GM19099 (cell line): Measurements from ENCODE around the gene MTA3.

Experiments
- POLR2A ChIP-seq: IDR thresholded peaks from 3 replicates; pipeline ENCODE4 v1.6.1; 2011; ENCODE audit warnings: low read depth; ENCODE audit not compliant: insufficient read length; ENCODE audit errors: extremely low read depth

The MTA3 gene

DNA sequence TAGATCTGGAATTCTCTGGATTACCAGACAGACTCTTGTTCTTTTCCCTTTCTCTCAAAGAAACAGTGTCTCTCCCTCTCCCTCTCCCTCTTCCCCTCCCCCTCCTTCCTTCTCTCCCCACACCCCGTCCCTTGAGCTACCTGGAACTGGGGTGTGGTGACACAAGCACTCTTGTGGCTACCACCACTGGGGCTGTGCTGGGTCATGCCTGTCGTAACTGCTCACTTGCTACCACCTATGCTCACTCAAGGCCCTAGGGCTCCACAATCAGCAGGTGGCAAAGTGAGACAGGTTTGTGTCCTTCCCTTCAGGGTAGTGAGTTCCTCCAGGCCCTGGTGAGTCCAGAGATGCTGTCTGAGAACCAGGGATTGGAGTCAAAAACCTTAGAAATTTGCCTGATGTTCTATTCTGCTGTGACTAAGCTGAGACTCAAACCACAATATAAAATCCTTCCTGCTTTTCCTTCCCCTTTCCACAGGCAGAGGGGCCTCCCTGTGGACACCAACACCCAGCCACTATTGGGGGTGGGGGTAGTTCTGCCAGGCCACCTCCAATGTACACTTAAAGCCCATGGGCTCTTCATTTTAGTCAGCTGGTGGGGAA, 124.7 kb downstream of the MTA3 start:
- no peak for TF ChIP-seq POLR2A

DNA sequence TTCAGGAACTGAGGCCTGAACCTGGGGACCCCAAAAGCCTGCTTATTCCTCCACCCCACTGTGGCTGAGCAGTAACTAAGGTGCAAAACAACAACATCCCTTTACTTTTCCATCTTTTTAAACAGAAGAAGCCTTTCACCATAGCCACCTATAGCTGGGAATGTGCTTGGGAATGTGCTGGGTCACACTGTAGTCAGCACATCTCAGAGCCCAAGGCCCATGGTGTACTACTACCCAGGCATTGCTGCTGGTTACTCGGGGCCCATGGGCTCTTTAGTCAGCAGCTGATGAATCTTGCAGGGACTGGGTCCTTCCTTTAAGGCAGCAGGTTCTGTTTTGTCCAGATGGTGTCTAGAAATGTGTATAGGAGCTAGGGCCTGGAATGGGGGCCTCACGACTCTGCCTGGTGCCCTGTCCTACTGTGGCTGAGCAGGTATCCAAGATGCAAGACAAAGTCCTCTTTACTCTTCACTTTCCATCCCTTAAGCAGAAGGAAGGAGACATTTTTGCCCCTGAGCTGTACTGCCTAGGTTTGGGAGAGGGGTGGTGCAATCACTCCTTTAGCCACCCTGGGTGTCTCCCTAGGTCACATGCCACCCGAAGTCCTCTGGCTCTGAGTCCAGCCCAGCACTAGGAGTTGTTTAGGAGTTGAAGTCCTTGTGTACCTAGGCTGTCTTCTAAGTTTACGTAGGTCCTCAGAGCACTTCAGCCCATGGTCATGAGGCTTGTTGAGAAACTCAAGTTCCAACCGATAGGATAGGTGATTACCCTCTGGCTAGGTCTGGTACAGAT, 125.5 kb downstream of the MTA3 start:
- no peak for TF ChIP-seq POLR2A

DNA sequence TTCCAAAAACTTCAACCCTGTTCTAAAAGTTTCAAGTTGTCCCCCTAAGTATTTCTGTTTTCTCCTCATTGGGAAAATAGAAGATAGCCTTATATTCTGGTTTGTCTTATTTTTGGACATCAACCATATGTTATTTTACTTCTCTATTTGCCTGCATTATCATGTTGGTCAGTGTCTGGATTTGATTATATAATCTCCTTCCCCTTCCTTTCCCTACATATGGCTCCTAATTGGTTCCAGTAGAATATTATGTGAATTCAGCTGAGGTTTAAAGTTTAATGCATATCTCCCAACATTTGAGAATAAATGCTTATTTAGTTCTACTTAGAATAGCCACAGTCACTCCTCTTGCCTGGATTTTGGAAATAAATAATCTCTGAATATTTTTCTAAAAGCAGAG, 128.6 kb downstream of the MTA3 start:
- TF ChIP-seq POLR2A = no peak

DNA sequence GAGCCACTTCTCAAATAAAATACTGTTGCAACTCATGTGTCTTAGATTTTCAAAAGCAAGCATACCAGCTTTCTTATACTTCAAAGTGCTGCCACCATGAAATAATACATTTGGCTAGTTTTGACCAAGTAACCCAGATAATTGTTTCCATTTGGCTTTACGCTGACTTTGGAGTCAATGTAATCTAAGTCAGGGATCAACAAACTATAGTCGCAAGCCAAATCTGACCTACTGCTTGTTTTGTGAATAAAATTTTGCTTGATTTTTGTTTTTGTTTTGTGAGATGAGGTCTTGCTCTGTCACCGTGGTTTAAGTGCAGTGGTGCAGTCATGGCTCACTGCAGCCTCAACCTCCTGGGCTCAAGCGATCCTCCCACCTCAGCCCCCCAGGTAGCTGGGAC, 130.5 kb downstream of the MTA3 start:
- no peak for TF ChIP-seq POLR2A

DNA sequence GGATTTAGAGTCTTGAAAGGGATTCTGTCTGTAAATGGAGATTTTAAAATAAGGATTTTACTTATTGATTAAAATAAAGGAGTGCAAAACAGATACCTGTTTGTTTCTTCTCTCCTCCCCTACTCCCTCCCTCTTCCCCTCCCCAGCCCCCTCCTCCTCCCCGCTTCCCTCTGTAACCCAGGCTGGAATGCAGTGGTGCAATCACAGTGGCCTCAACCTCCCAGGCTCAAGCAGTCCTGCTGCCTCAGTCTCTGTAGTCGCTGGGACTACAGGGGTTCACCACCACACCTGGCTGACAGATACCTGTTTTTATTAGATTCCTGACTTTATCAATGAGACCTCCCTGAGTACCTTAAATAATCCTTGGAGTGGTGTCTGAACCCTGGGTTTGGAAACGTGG, 138.4 kb downstream of the MTA3 start:
- no peak for TF ChIP-seq POLR2A

DNA sequence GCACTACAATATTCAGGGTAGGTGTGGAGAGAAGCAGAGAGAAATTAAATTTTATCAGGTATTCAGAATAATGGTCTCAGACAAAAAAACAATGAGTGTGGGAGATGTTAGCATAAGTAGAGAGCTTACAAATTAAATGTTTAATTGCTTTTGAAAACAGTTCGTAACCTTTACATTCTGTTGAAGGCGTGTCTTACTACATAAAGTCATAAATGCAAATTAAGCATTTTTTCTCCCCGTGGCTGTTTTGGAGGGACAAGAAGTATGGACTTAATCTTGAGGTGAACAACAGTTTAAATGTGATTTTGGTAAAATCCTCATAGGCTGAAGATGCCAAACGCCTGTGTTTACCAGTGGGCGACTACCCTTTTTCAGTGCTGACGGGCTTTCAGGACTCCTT, 139.7 kb downstream of the MTA3 start:
- no peak for TF ChIP-seq POLR2A

DNA sequence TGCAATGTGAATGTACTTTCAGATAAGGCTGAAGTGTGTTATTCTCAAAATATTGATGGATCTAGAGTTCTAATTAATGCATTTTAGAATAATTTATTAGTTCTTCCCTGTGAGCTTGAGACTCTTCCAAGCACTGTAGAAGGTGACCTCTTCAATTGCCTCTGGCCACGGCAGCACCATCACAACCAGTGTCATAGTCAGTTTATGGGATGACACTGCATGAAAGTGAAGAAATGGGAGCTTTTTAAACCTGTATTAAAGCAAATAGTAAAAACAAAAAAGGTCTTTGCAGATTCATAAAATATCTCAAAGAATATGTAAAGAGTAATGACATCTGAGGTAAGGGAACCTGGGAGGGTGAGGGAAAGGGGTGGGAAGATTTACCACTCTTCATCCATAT, 143.5 kb downstream of the MTA3 start:
- no peak for TF ChIP-seq POLR2A

DNA sequence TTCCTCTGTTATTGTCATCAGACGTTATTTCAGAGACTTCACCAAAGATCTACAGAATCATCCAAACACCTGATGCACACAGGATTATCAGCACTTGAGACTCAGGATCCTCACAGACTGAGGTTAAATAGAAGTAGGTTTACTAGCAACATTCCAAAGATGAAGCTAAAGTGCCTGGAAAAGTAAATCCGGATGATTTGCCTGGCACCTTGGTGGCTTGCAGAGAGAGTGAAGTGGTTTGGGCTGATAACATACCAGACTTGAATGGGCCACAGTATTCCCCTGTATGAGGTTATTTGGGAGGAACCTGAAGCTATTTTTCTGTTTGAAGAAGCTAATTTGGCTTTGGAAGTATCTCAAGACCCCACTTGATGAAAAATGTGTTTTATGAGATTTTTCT, 144.5 kb downstream of the MTA3 start:
- no peak for TF ChIP-seq POLR2A

DNA sequence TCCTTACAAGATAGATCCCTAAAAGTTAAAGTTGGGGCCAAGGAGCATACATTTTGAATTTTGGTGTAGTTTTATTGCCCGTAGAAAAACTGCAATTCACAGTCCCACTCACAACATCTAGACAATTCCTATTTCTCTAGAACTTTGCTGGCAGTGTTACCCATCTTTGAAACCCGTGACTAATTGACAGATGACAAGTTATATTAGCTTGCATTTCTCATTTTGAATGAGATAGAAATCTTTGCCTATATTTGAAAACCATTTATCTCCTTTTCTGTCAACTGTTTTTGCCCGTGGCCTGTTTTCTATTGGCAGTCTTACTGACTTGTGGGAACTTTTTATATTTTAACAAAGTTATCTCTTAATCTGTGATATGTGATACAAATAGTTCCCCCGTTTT, 145.5 kb downstream of the MTA3 start:
- no peak for TF ChIP-seq POLR2A

DNA sequence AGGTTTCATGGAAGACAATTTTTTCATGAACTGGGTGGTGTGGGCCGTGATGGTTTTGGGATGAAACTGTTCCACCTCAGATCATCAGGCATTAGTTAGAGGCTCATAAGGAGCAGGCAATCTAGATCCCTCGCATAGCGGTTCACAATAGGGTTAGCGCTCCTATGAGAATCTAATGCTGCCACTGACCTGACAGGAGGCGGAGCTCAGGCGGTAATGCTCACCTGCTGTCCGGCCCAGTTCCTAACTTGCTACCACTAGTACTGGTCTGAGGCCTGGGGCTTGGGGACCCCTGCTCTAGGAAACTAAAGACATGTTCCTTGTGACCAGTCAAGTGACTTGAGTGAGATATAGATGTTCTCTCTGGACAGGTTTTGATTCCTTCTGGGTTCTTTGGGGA, 146.3 kb downstream of the MTA3 start:
- no peak for TF ChIP-seq POLR2A

DNA sequence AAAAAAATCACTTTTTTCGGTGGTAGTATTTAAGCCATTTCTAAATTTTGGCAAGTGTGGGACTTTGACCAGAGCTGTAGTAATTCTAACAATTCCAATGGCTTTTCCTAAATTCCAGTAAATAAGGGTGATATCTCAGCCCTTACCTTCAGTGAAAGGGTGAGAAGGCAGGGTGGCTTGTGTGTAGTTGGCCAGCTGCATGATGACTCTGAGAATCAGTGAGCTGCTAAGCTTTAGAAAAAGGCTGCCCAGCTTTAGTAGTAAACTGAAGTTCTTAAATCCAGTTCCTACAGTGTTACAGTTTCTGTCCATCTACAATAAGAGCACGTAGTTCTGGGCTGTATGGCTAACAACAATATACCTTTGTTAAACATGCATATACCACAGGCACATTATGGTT, 153.5 kb downstream of the MTA3 start:
- TF ChIP-seq POLR2A = no peak

DNA sequence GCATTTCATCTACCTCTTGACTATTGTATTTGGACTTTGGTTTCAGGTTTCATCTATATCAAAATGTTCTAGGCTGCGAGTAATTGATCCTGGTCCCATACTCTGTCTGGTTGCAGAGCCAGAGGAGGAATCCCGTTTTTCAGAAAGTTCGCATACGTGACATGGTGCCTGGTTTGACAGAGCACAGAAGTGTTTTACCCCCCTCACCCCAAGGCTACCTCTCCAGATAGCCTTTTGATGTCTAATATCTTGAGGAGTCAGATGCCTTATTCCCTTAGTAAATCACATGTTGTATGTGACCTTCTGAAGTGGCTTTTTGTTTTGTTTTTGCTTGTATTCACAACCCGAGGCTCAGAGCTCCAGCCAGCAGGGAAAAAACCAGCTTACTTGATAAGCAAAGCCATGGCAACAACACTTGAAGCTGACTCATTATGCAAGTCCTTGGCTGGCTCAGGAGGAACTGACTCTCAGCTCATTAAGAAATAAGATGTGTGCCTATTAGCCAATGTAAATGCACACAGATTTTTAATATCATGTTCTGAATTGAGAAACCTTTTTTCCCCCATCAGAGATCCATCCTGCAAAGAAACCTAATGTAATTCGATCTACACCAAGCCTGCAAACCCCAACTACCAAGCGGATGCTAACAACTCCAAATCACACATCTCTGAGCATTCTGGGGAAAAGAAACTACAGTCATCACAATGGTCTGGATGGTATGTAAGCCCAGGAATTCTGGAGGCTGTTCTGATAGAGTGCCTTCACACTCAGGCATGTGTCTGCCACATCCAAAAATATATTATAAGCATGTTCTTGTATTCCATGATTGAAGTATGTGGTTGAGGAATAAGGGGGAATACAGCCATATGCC, 154.1 kb downstream of the MTA3 start:
- TF ChIP-seq POLR2A = no peak

DNA sequence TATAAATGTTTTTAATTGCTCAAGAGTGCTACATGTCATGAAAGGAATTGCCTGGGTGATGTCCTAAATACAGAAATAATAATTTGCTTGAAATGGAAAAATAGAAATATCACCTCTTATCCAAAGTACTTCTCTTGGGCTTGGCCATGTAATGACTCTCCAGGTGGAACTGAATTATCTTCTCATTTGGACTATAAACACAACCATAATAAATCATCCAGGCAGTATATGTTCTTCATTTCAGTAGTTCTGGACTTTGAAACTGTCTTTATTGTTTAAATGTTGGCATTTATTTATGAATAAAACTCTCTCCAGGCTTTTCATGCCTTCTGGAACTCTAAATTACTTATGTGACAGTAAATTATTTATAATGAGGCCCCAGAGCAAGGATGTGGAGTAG, 155.0 kb downstream of the MTA3 start:
- TF ChIP-seq POLR2A = no peak

DNA sequence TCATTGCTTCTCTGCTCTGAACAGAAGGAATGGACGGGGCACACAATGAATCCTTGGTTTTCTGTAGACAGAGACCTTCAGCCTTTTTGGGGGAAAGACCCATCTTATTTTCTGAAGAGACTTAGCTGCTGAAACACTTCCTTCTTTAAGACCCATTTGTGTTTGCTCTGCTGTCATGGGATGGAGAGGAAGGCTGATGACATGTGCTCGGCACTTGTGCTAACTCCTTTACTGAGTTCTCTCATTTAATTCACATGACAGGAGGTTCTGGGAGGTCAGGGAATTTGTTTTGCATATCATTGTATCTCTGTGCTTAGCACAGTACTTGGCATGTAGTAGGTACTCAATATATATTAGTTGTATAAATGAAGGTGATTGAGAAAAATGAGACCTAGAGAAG, 156.5 kb downstream of the MTA3 start:
- TF ChIP-seq POLR2A = no peak

DNA sequence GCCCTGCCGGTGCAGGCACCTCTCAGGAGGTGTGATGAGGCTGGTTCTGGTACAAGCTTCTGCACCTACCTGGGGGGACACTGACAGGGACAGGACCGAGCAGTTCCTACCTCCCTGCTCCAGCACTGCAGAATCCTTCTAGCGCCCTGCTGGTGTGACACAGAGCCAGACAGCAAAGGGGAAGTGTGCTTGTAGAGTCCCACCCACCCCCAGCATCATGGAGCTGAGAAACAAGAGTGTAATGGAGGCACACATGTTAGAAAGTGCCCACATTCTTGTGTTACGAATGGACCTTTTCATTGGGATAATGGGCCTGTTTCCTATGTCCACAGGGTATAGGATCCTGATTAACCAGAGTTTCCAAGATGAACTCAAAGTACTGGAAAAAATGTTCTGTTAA, 157.2 kb downstream of the MTA3 start:
- TF ChIP-seq POLR2A = no peak

DNA sequence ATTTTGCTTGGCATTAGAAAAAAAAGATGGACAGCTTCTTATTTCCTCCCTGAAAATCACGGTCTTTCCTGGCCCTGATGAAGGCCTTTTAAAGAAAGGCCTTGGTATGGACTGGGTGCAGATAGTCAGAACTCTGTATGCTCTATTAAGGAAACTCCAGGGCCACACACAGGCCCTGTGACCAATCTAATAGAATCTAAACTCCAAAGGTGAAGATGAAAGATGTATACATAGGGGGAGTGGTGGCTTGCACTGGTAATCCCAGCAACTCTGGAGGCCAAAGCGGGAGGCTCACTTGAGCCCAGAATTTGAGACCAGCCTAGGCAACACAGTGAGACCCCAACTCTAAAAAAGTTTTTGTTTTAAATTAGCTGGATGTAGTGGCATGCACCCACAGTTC, 158.2 kb downstream of the MTA3 start:
- no peak for TF ChIP-seq POLR2A

DNA sequence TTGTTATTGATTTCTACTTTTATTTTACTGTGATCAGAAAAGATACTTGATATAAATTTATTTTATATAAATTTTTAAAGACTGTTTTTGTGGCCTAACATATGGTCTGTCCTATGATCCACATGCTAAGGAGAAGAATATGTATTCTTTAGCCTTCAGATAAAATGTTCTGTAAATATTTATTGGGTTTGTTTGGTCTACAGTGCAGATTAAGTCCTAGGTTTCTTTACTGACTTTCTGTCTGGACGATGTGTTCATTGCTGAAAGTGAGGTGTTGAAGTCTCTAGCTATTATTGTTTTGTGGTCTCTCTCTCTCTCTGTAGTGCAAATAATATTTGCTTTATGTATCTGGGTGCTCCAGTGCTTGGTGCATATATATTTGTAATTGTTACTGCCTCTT, 165.4 kb downstream of the MTA3 start:
- no peak for TF ChIP-seq POLR2A
